Esophagus squamous epithelium (tissue), 4 donors: ENCODE data around the gene UNCX.

Experiments used
- CTCF ChIP-seq, 6 experiments: fragments of 450-650 bp in 4 of 6; fragments of 200-600 bp in 2 of 6; sonication (generic) in 2 of 6; IDR thresholded peaks; one replicate each; pipeline ENCODE4 v1.5.1; 2016 to 2019; ENCODE audit warnings: antibody characterized with exemption in 6 of 6, mild to moderate bottlenecking in 4 of 6, moderate library complexity in 4 of 6
- POLR2A ChIP-seq, 4 donors: fragments of 450-650 bp; IDR thresholded peaks; one replicate each; pipeline ENCODE4 v1.6.1; 2017; ENCODE audit warnings: antibody characterized with exemption in 4 of 4, mild to moderate bottlenecking in 4 of 4, moderate library complexity in 3 of 4

- TF ChIP-seq CTCF (IDR thresholded peaks at IDR 0.05) (no peak), POLR2A (IDR thresholded peaks at IDR 0.05) (no peak)
These were observed 14.9 kb downstream of the UNCX start for GRCh38 chr7:1247527-1248041.
